Pancreas (tissue), 10 donors: ENCODE results near the gene ITPK1. TPM values are rescaled to one million over a fixed set of nuclear protein-coding genes. Genes with fewer than 3 reads are reported as not detected.

Experiments
- ATAC-seq, 4 donors: fragments of 200-7000 bp; cut with Tn5 transposase; one replicate each; pipeline versions ENCODE4 v1.8.0 to v1.9.1; 2020; ENCODE audit warnings: mild to moderate bottlenecking in 4 of 4, moderate library complexity in 4 of 4
- DNase-seq, 6 donors: peaks; one replicate each; pipeline ENCODE4 v3.0.0-alpha.2; 2020
- FAIRE-seq: peaks from 2 replicates; lab custom pipeline; 2012; peaks lifted over from hg19 to GRCh38; lab: Jason Lieb, UNC
- H3K27ac ChIP-seq, 4 donors: fragments of 200-600 bp; sonication (generic); 1 replicate in 3 of 4; 2 replicates in 1 of 4; pipeline versions ENCODE4 v1.5.0 to v1.8.0; 2020
- H3K27me3 ChIP-seq, 4 donors: fragments of 200-600 bp; one replicate each; pipeline ENCODE4 v1.8.0; 2021
- H3K36me3 ChIP-seq, 3 donors: fragments of 200-600 bp; sonication (generic) in 1 of 3; one replicate each; pipeline versions ENCODE4 v1.5.0 to v1.8.0; 2020 to 2021
- H3K4me1 ChIP-seq, 3 donors: fragments of 200-600 bp; one replicate each; pipeline ENCODE4 v1.8.0; 2021
- H3K4me3 ChIP-seq, 4 donors: fragments of 200-600 bp; sonication (generic) in 2 of 4; one replicate each; pipeline versions ENCODE4 v1.5.0 to v1.8.0; 2020 to 2021
- H3K9me3 ChIP-seq, 4 donors: fragments of 200-600 bp; one replicate each; pipeline ENCODE4 v1.8.0; 2021
- WGBS, 2 donors: extraction: QIAGEN DNeasy Blood & Tissue Kit; methylation state at CpG; one replicate each; pipeline ENCODE4 v1.1.7; 2013; 5-methylcytosine and 5-hydroxymethylcytosine counted together
- intact Hi-C, 3 donors: fragments of 100-400 bp; cut with DNase I; formaldehyde crosslinking; loops; one replicate each; pipeline versions ENCODE4 v1.11.1 to v1.14.2; 2022
- polyA plus RNA-seq, 2 donors: library from polyadenylated mRNA; stranded (reverse); fragments of 200-250 nt; gene quantifications; one replicate each; pipeline ENCODE4 v1.2.3, GENCODE V29; 2013
- total RNA-seq, 6 donors: library from RNA; stranded (reverse); fragmentation: NEBNext Ultra II Directional in 4 of 6; extraction: Animal tissue kit (Norgen Biotek cat#: 25700) in 4 of 6; gene quantifications; one replicate each; pipeline versions ENCODE4 v1.2.1 to v1.2.4, GENCODE V29; 2021 to 2023
- TF ChIP-seq, protein P1 (sequence below), 4 donors: fragments of 200-600 bp; sonication (generic) in 3 of 4; IDR thresholded peaks; one replicate each; pipeline versions ENCODE4 v1.5.0 to v1.8.0; 2021; ENCODE audit warnings: antibody characterized with exemption in 4 of 4
- donor health status: healthy with polysubstance abuse.
- donor health status: DM: no; HTN: no; CAD: no; lungs with moderate emphysema.
- donor health status: DM: no; HTN: no; CAD: no.
- donor health status: control.
- donor health status: control.
- donor health status: Bipolar disorder and iron deficiency.
- donor health status: DM: yes; HTN: yes; CAD: no.
- donor health status: DM: no; HTN: no; CAD: no.
- donor health status: DM: no; HTN: no; CAD: no.
- donor health status: DM: yes; HTN: yes; CAD: no.

The ITPK1 gene
- total and polyA plus RNA-seq, 8 donors = 23.2 to 38.3 (median 33.0) TPM

DNA sequence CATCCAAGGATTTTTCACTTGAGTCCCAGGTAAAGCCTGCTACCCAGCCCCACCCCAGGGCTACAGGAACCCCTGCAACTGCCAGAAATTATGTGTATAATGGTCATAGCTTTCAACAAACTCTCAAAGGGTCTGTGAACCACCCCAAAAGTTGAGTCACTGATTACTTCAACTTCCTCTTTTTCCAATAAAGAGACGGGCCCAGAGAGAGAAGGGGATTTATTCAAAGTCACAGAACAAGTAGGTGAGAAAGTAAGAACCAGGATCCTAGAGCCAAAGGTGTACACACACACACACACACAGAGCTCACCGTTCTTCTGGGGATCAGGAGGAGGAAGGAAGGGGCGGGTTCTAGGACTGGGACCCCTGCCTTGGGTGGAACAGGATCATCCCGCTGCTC is 4.8 kb upstream of the ITPK1 start:
- intact Hi-C loops = no loop called here
- FAIRE-seq (no peak), DNase-seq (no peak), ATAC-seq (no peak)
- TF ChIP-seq, protein P1, sequence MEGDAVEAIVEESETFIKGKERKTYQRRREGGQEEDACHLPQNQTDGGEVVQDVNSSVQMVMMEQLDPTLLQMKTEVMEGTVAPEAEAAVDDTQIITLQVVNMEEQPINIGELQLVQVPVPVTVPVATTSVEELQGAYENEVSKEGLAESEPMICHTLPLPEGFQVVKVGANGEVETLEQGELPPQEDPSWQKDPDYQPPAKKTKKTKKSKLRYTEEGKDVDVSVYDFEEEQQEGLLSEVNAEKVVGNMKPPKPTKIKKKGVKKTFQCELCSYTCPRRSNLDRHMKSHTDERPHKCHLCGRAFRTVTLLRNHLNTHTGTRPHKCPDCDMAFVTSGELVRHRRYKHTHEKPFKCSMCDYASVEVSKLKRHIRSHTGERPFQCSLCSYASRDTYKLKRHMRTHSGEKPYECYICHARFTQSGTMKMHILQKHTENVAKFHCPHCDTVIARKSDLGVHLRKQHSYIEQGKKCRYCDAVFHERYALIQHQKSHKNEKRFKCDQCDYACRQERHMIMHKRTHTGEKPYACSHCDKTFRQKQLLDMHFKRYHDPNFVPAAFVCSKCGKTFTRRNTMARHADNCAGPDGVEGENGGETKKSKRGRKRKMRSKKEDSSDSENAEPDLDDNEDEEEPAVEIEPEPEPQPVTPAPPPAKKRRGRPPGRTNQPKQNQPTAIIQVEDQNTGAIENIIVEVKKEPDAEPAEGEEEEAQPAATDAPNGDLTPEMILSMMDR (IDR thresholded peaks at IDR 0.05) = no peak
- no peaks in the 10 kb centered on the region for H3K9me3 ChIP-seq
- H3K27me3 ChIP-seq = no peaks in the 10 kb centered on the region
- H3K36me3 ChIP-seq = no peaks in the 10 kb centered on the region
- H3K27ac ChIP-seq = no peak overlapping the region
- H3K4me1 ChIP-seq = peaks cover 0 to 8% (median 0%) of the 10 kb centered on the region in 3 donors
- WGBS, 2 donors = 81% methylated on average over 4 of the region's 4 CpGs
- H3K4me3 ChIP-seq = no peak overlapping the region

DNA sequence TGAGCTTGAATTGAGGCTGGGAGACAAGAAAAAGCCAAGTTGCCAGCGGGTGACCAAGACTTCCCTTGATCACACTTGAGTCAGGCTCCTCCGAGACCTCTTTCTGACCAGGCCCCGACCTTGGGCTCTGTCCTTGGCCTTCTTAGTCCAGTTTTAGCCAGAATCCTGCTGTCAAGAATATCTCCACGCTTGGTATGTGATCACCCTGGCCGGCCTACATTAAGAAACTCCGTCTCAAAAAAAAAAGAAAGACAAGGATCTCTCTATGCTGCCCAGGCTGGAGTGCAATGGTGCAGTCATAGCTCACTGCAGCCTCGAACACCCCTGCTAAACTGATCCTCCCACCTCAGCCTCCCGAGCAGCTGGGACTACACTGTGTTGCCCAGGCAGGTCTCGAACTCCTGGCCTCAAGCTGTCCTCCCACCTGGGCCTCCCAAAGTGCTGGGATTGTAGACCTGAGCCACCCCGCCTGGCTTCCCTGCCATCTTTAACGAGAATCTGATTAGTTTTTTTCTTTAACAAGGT is 1.0 kb upstream of the ITPK1 start:
- ATAC-seq = no peak
- TF ChIP-seq, protein P1 (IDR thresholded peaks at IDR 0.05) = no peak
- intact Hi-C loops = loop anchor here in 1 of 3 donors (10.0 kb wide), 1 partner anchor 98 kb away; no protein-coding TSS in a partner anchor

DNA sequence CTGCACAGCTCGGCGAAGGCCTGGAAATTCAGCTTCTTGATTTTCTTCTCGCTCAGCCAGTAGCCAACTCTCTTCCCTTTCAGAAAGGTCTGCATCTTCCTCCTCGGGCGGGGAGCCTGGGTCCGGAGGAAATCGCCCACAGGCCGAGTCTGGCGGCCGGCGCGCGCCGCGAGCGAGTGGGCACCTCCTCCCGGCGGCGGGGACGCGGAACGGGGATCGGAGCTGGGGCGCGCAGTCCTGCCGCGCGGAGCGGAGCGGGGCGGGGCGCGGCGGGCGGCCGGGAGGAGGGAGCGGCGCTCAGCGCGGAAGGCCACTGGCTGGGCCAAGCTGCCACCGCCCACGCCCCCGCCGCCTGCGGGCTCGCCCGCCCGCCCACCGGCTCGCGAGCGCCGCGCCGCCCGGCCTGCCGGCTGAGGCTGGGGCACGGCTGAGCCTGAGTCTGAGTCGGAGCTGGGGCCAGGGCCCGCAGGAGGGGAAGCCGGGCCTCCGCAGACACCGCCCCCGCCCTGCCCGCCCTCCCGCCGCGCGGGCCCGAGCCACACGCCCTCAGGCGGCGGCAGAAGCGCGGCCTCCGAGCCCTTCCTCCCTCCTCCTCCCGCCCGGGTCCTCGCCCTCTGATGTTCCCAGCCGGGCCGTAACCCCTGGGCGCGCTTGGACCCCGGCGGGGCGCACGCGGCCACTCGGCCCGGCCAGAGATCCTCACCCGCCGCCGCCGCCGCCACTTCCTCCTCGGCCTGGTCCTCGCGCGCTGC is 480 bp downstream of the ITPK1 start:
- peak overlapping the region; percentile 81 to 98 (median 93) for H3K27ac ChIP-seq
- no peaks in the 10 kb centered on the region for H3K9me3 ChIP-seq
- ATAC-seq (peak; percentile 81 to 90 (median 88)), DNase-seq (peak; percentile 89 to 95 (median 90)), FAIRE-seq (no peak)
- peaks cover 6 to 23% (median 7%) of the 10 kb centered on the region in 3 donors for H3K4me1 ChIP-seq
- intact Hi-C loops = loop anchor here in 1 of 3 donors (10.0 kb wide), 1 partner anchor 100 kb away; no protein-coding TSS in a partner anchor
- H3K36me3 ChIP-seq = no peaks in the 10 kb centered on the region
- WGBS, 2 donors = 0 to 1% methylated on average over 27 to 99 of the region's 99 CpGs
- H3K27me3 ChIP-seq = no peaks in the 10 kb centered on the region
- H3K4me3 ChIP-seq = peak overlapping the region; percentile 83 to 92 (median 88)
- TF ChIP-seq, protein P1 (IDR thresholded peaks at IDR 0.05) = no peak

More for the DNA sequence above, 1.0 kb upstream of the ITPK1 start:
- Histone ChIP-seq H3K9me3 (no peaks in the 10 kb centered on the region), H3K36me3 (no peaks in the 10 kb centered on the region), H3K4me3 (peak overlapping the region in 3 of 4 donors; percentile 87 to 92 (median 88)), H3K27ac (peak overlapping the region; percentile 86 to 98 (median 93)), H3K4me1 (peaks cover 6 to 26% (median 7%) of the 10 kb centered on the region in 3 donors), H3K27me3 (no peaks in the 10 kb centered on the region)
- DNase-seq (no peak), FAIRE-seq (no peak)
- 83 to 84% methylated on average over 11 of the region's 11 CpGs for WGBS, 2 donors

DNA sequence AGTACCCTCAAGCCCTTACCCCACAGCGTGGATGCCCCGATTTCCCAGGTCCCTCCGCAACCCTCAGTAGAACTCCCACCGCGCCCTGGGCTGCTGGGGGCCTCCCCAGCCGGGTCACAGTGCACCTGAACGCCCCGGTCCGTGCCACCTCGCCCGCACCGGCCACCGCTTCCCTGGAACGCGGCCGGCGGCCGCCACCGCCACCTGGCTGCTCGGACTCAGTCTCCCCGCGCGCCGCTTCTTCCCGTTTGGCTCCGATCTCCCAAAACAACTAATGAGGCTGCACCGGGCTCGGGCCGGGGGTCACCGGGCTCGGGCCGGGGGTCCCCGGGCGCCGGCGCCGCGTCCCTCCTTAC is 1.0 kb downstream of the ITPK1 start:
- H3K9me3 ChIP-seq = no peaks in the 10 kb centered on the region
- no peaks in the 10 kb centered on the region for H3K36me3 ChIP-seq
- intact Hi-C loops = loop anchor here in 1 of 3 donors (10.0 kb wide), 1 partner anchor 100 kb away; no protein-coding TSS in a partner anchor
- peak overlapping the region; percentile 62 to 98 (median 77) for H3K27ac ChIP-seq
- TF ChIP-seq, protein P1 (IDR thresholded peaks at IDR 0.05) = no peak
- 0 to 1% methylated on average over 31 to 38 of the region's 38 CpGs for WGBS, 2 donors
- DNase-seq (peak in 3 of 6 donors; percentile 55 to 80 (median 79)), FAIRE-seq (no peak), ATAC-seq (peak; percentile 15 to 34 (median 18))
- H3K4me3 ChIP-seq = peak overlapping the region; percentile 83 to 92 (median 88)
- peaks cover 6 to 23% (median 7%) of the 10 kb centered on the region in 3 donors for H3K4me1 ChIP-seq
- H3K27me3 ChIP-seq = no peaks in the 10 kb centered on the region
